ENCODE measurements around the gene TTI1. TPM values are rescaled to one million over a fixed set of nuclear protein-coding genes. Genes with fewer than 3 reads are reported as not detected.

The TTI1 gene
- total RNA-seq, 4 donors from 2014 or later = 8.2 to 14.2 (median 10.8) TPM

DNA sequence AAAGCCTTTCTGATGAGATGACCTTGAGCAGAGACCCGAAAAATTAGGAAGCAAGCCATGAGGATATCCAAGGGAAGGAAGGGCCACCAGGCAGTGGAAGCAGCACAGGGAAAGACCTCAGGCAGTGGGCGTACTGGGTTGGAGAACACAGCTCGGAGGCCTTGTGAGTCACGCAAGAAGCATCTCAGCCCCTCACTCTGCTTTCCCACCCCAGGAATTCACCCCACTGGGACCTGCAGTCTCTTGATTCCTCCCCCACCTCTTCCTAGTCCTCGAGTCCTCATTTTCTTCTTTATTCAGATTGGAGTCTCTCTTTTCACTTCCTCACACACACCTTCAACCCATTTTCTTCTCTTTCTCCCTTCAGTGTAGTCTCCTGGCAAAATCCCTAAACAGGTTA, 27.3 kb upstream of the TTI1 start:
- Histone ChIP-seq H3K4me3 (no peak overlapping the region), H3K27ac (no peak overlapping the region), H3K9me3 (no peaks in the 10 kb centered on the region), H3K36me3 (peaks cover 0 to 84% (median 14%) of the 10 kb centered on the region in 3 donors), H3K27me3 (no peaks in the 10 kb centered on the region), H3K4me1 (peaks cover 0 to 7% (median 0%) of the 10 kb centered on the region in 4 donors)
- no peak for DNase-seq (ENCODE audit: low spot score in 2 of 2)
- TF ChIP-seq, protein P1, sequence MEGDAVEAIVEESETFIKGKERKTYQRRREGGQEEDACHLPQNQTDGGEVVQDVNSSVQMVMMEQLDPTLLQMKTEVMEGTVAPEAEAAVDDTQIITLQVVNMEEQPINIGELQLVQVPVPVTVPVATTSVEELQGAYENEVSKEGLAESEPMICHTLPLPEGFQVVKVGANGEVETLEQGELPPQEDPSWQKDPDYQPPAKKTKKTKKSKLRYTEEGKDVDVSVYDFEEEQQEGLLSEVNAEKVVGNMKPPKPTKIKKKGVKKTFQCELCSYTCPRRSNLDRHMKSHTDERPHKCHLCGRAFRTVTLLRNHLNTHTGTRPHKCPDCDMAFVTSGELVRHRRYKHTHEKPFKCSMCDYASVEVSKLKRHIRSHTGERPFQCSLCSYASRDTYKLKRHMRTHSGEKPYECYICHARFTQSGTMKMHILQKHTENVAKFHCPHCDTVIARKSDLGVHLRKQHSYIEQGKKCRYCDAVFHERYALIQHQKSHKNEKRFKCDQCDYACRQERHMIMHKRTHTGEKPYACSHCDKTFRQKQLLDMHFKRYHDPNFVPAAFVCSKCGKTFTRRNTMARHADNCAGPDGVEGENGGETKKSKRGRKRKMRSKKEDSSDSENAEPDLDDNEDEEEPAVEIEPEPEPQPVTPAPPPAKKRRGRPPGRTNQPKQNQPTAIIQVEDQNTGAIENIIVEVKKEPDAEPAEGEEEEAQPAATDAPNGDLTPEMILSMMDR (IDR thresholded peaks at IDR 0.05) = no peak
- no peak for TF ChIP-seq POLR2A (IDR thresholded peaks at IDR 0.05)
- WGBS, 2 donors = 55 to 59% methylated on average over 5 of the region's 5 CpGs

DNA sequence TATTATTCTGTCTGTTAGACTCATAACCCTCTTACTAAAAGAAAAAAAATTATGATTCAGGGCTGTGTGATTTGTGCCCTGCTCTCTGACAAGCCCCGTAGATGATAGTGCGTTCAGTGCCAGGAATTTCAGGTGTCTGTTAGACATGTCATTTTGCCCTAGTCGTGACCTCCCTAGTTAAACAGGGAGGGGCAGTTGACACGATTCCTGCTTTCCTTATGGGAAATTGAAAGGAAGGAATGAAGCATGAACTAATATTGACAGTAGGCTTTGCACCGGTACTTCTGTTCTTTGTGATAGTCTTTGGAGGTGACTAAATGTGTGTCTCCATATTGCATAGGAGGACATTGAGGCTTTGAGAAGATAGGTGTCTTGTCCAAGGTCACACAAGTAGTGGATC, 26.6 kb upstream of the TTI1 start:
- DNase-seq (ENCODE audit: low spot score in 2 of 2) = no peak

DNA sequence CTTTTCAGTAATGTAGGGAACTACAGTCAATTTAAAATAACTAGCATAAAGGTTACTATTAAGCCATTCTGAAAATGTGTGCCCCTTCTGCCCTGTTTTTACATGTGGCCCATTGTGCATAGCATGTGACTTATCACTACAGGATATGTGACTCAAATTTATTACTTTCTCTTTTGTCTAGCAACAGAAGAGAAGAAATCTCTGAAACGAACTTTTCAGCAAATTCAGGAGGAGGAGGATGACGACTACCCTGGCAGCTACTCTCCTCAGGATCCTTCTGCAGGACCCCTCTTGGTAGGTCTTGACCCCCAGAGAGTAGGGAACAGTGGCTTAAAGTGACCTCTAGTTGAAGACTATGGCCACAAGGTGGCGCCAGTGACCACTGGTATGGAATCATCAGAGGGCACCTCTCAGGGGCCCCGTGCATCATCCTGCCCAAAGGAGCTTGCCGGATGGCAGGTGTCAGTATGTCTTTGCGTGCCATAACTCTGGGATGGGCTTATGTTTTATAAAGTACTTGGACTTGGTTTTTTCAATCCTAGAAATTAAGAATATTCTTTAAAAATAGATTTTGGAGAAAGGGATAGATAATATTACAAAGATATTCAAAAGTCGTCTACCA, 24.2 kb upstream of the TTI1 start:
- WGBS, 2 donors = 22 to 24% methylated on average over 7 of the region's 7 CpGs
- TF ChIP-seq, protein P1 (IDR thresholded peaks at IDR 0.05) = peak; percentile 69 to 89 (median 88)
- TF ChIP-seq POLR2A (IDR thresholded peaks at IDR 0.05) (no peak), EP300 (IDR thresholded peaks at IDR 0.05) (no peak)
- peak; percentile 84 to 96 for DNase-seq (ENCODE audit: low spot score in 2 of 2)
- Histone ChIP-seq H3K27ac (no peak overlapping the region), H3K36me3 (peaks cover 0 to 54% (median 14%) of the 10 kb centered on the region in 3 donors), H3K27me3 (no peaks in the 10 kb centered on the region), H3K9me3 (no peaks in the 10 kb centered on the region), H3K4me3 (no peak overlapping the region), H3K4me1 (peaks cover 0 to 14% (median 2%) of the 10 kb centered on the region in 4 donors)

More for the DNA sequence above, 26.6 kb upstream of the TTI1 start:
- TF ChIP-seq, protein P1 (IDR thresholded peaks at IDR 0.05) = no peak
- TF ChIP-seq POLR2A (IDR thresholded peaks at IDR 0.05) (no peak), EP300 (IDR thresholded peaks at IDR 0.05) (no peak)
- Histone ChIP-seq H3K36me3 (peaks cover 0 to 78% (median 14%) of the 10 kb centered on the region in 3 donors), H3K4me1 (peaks cover 0 to 13% (median 2%) of the 10 kb centered on the region in 4 donors), H3K27ac (no peak overlapping the region), H3K9me3 (no peaks in the 10 kb centered on the region), H3K4me3 (no peak overlapping the region), H3K27me3 (no peaks in the 10 kb centered on the region)
- WGBS, 2 donors = 83 to 89% methylated on average over 5 of the region's 5 CpGs

DNA sequence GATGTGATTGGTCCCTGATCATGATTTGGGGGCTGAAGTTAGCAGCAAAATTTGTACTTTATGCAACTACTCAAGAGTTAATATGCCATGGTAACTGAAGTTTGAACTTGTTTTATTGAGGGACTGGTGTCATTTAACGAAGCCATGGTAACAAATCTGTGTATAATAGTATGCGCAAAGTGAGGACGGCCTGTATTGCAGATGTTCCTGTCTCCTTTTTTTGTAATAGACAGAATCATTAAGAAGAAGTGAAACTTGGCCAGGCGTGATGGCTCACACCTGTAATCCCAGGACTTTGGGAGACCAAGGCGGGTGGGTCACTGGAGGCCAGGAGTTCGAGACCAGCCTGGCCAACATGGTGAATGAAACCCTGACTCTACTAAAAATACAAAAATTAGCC, 22.6 kb upstream of the TTI1 start:
- no peaks in the 10 kb centered on the region for H3K27me3 ChIP-seq
- TF ChIP-seq POLR2A (IDR thresholded peaks at IDR 0.05) (no peak), EP300 (IDR thresholded peaks at IDR 0.05) (no peak)
- TF ChIP-seq, protein P1 (IDR thresholded peaks at IDR 0.05) = no peak
- H3K36me3 ChIP-seq = peaks cover 0 to 46% (median 14%) of the 10 kb centered on the region in 3 donors
- no peaks in the 10 kb centered on the region for H3K9me3 ChIP-seq
- H3K4me3 ChIP-seq = no peak overlapping the region
- no peak for DNase-seq (ENCODE audit: low spot score in 2 of 2)
- peaks cover 0 to 14% (median 2%) of the 10 kb centered on the region in 4 donors for H3K4me1 ChIP-seq
- no peak overlapping the region for H3K27ac ChIP-seq
- 80 to 84% methylated on average over 6 of the region's 6 CpGs for WGBS, 2 donors

DNA sequence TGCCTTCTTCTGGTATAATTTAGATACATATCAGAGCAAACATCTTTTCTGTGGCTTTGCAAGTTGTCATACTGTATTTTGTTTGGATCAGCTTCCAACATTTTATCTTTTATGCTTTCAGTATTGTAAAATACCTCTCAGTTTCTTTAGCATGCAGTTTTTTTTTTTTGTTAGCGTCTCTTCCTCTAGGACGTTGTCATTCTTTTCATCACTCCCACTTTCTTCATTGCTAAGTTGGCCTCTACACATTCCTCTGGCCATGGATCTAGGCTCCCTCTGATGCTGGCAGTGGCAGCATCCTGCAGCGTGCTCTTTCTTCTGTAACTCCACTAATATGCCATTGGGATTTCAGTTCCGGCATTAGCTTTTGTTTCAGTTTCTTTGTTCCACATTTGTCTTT, 22.0 kb upstream of the TTI1 start:
- peaks cover 0 to 46% (median 14%) of the 10 kb centered on the region in 3 donors for H3K36me3 ChIP-seq
- TF ChIP-seq POLR2A (IDR thresholded peaks at IDR 0.05) = no peak
- TF ChIP-seq EP300 (IDR thresholded peaks at IDR 0.05) = no peak
- TF ChIP-seq, protein P1 (IDR thresholded peaks at IDR 0.05) = no peak
- no peak overlapping the region for H3K4me3 ChIP-seq
- peaks cover 0 to 18% (median 2%) of the 10 kb centered on the region in 4 donors for H3K4me1 ChIP-seq
- DNase-seq (ENCODE audit: low spot score in 2 of 2) = no peak
- no peak overlapping the region for H3K27ac ChIP-seq
- no peaks in the 10 kb centered on the region for H3K9me3 ChIP-seq
- WGBS, 2 donors = 36 to 52% methylated on average over 4 of the region's 4 CpGs
- H3K27me3 ChIP-seq = no peaks in the 10 kb centered on the region

All from tibial nerve (tissue), 4 donors.